ACC112 (cell line): Measurements from ENCODE around the gene MAP3K5.

Experiments used
- H2AFZ ChIP-seq: fragments of 200-600 bp; sonication (generic); one replicate; pipeline ENCODE4 v1.6.0; 2017; ENCODE audit warnings: antibody characterized with exemption, low read length; ENCODE audit not compliant: unreplicated experiment
- H3K27ac ChIP-seq: fragments of 200-600 bp; sonication (generic); 2 replicates; pipeline ENCODE4 v1.5.1; 2014; ENCODE audit warnings: low read depth, mild to moderate bottlenecking, antibody characterized with exemption, low read length, moderate library complexity
- H3K27me3 ChIP-seq: fragments of 200-600 bp; sonication (generic); 2 replicates; pipeline ENCODE4 v1.6.1; 2014; ENCODE audit warnings: mild to moderate bottlenecking, antibody characterized with exemption, low read length, moderate library complexity, mixed read lengths; ENCODE audit not compliant: insufficient read depth
- H3K36me3 ChIP-seq: fragments of 200-600 bp; sonication (generic); 2 replicates; pipeline ENCODE4 v1.6.1; 2016; ENCODE audit warnings: mild to moderate bottlenecking, antibody characterized with exemption, low read length, moderate library complexity, mixed read lengths; ENCODE audit not compliant: insufficient read depth
- H3K4me1 ChIP-seq: fragments of 200-600 bp; sonication (generic); one replicate; pipeline ENCODE4 v1.6.1; 2016; ENCODE audit warnings: low read length, mixed read lengths; ENCODE audit not compliant: insufficient read depth, unreplicated experiment, control insufficient read depth
- H3K4me3 ChIP-seq: fragments of 200-600 bp; sonication (generic); 2 replicates; pipeline ENCODE4 v1.5.1; 2014; ENCODE audit warnings: mild to moderate bottlenecking, low read depth, low read length
- H3K79me2 ChIP-seq: fragments of 200-600 bp; sonication (generic); one replicate; pipeline ENCODE4 v1.6.0; 2016; ENCODE audit warnings: low read length; ENCODE audit not compliant: control insufficient read depth, unreplicated experiment, insufficient read depth

MAP3K5 gene

DNA sequence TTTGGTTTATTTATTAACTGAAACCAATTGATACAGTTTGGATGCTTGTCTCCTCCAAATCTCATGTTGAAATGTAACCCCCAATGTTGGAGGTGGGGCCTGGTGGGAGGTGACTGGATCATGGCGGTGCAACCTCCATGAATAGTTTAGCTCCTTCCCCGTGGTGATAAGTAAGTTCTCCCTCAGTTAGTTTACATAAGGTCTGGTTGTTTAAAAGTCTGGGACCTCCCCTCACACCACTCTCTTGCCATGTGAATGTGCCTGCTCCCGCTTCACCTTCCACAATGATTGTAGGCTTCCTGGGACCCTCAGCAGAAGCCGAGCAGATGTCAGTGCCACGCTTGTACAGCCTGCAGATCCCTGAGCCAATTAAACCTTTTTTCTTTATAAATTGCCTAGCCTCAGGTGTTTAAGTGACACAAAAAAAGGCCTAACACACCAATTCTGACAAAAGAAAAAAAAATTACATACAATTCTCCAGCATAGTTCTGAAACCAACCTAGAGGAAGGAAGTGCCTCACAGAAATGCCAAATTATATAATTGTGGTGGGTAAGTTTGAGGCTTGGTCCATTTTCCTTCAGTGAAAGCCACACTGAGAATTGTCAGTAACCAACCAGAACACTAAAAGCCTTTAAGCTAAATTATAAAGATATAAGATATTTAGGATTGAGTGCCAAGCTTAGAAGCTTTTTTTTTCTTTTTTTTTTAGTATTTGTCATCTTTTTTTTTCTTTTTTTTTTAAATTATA, 257.1 kb downstream of the MAP3K5 start:
- H3K27me3 ChIP-seq: peaks cover 28% of the 10 kb centered on the region
- H3K36me3 ChIP-seq: no peaks in the 10 kb centered on the region
- H3K79me2 ChIP-seq: no peaks in the 10 kb centered on the region
- H2AFZ ChIP-seq: no peak overlapping the region
- no peaks in the 10 kb centered on the region for H3K4me1 ChIP-seq
- no peak overlapping the region for H3K27ac ChIP-seq
- H3K4me3 ChIP-seq: no peak overlapping the region

DNA sequence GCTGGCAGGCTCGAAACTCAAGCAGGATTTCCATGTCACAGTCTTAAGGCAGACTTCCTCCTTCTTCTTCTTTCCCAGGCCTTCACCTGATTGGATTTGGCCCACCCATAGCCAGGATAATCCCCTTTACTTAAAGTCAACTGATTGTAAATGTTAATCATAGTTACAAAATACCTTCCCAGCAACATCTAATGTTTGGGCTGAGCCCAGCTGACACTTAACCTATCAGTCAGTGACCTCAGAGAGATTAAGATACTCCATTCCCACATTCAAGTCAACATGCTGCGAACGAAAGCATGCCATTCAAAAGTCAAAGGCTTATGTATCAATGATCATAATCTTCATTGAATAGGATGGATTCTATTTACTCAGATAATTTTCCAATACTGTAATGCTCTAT, 258.0 kb downstream of the MAP3K5 start:
- Histone ChIP-seq H3K27me3 (peaks cover 28% of the 10 kb centered on the region), H3K4me3 (no peak overlapping the region), H3K36me3 (no peaks in the 10 kb centered on the region), H3K4me1 (no peaks in the 10 kb centered on the region), H3K27ac (no peak overlapping the region), H2AFZ (no peak overlapping the region), H3K79me2 (no peaks in the 10 kb centered on the region)

DNA sequence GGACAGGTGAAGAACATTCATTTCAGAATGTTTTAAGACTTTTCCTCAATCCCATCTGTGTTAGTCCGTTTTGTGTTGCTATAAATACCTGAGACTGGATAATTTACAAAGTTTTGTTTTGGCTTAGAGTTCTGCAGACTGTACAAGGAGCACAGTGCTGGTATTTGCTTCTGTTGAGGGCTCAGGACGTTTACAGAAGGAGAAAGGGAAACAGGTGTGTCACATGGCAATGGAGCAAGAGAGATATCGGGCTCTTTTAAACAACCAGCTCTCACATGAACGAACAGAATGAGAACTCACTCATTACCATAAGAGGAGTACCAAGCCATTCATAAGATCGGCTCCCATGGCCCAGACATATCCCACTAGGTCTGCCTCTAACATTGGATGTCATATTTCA, 258.8 kb downstream of the MAP3K5 start:
- no peaks in the 10 kb centered on the region for H3K79me2 ChIP-seq
- peaks cover 28% of the 10 kb centered on the region; the same call in 1 of the 2 replicates for H3K27me3 ChIP-seq
- H3K36me3 ChIP-seq: no peaks in the 10 kb centered on the region
- H3K27ac ChIP-seq: no peak overlapping the region
- no peak overlapping the region for H3K4me3 ChIP-seq
- no peaks in the 10 kb centered on the region for H3K4me1 ChIP-seq
- H2AFZ ChIP-seq: no peak overlapping the region

DNA sequence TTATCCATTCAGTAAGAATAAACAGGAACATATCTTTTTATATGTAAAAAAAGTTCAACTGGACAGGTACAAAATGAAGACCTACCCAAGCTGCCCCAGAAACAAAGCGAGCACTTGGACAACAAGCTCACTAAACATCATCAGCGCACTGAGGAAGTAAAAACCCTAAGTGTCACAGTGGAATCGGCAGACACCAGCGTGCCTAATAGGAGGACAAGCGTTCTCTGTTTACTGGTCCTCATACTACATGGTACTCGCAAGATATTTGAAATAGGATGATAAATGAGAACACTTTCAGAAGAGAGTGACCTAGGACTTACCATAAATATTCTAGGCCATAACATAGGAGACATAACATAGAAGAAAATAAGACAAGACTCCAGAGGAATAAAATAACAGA, 260.2 kb downstream of the MAP3K5 start:
- no peaks in the 10 kb centered on the region for H3K4me1 ChIP-seq
- H3K4me3 ChIP-seq: no peak overlapping the region
- peaks cover 28% of the 10 kb centered on the region; the same call in 1 of the 2 replicates for H3K27me3 ChIP-seq
- no peaks in the 10 kb centered on the region for H3K36me3 ChIP-seq
- H2AFZ ChIP-seq: no peak overlapping the region
- H3K27ac ChIP-seq: no peak overlapping the region
- no peaks in the 10 kb centered on the region for H3K79me2 ChIP-seq

DNA sequence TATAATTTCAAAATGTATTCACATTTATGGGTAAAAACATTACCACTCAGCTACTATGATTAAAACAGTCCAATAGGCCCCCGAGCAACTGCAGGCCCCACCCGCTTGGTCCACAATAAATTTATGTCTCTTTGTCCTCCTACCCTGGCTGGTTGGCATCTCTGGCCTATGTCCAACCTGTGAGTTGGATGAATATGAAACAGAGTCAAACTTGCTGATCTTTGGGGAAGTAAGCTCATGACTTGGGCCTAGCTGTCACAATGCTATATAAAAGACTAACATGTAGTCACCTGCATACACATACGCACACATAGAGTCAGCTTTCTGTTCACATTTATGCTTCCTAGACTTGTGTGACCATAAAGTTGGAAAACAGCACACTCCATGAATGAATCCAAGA, 262.6 kb downstream of the MAP3K5 start:
- Histone ChIP-seq H3K27me3 (peaks cover 33% of the 10 kb centered on the region; the same call in 1 of the 2 replicates), H3K27ac (no peak overlapping the region)

DNA sequence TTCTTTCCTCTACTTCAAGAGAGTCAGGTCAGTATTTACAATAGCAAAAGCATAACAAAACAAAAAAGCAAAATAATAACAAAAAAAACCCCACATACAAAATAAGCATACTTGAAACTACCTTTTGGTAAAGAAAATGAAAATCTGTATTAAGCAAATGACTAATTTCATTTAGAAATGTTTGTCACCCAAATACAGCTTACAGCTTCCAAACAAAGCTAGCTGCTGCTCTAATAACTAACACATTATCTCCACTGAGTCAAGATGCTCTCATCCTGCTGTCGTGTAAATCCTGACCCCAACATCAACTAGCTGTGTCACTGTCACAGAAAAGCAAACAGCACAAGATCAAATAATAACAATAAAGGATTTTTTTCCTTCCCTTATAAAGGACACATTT, 263.8 kb downstream of the MAP3K5 start:
- H3K27me3 ChIP-seq: peaks cover 31% of the 10 kb centered on the region
- no peak overlapping the region for H3K27ac ChIP-seq
- H3K79me2 ChIP-seq: no peaks in the 10 kb centered on the region
- no peaks in the 10 kb centered on the region for H3K4me1 ChIP-seq
- no peak overlapping the region for H3K4me3 ChIP-seq
- H2AFZ ChIP-seq: no peak overlapping the region
- H3K36me3 ChIP-seq: no peaks in the 10 kb centered on the region

More for the DNA sequence above, 262.6 kb downstream of the MAP3K5 start:
- H3K36me3 ChIP-seq: no peaks in the 10 kb centered on the region
- H2AFZ ChIP-seq: no peak overlapping the region
- H3K4me1 ChIP-seq: no peaks in the 10 kb centered on the region
- no peak overlapping the region for H3K4me3 ChIP-seq
- H3K79me2 ChIP-seq: no peaks in the 10 kb centered on the region

DNA sequence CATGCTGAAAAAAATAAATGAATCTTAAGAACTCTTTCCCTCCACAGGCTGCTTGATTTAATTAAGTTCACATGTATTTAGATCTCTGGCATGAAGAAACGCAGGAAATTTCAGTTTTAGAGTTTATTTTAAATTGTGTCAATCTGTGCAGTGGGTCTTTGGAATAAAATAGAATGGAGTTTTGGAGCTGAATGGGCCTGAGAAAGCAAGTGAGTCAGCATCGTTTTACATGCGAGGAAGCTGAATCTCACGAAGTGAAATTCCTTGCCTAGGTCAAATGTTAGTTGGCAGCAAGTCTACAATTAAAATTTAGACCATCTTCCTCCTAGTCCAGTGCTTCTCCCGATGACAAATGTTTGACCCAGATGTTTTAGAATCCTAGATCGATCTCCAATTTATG, 264.4 kb downstream of the MAP3K5 start:
- no peak overlapping the region for H3K4me3 ChIP-seq
- H3K27ac ChIP-seq: no peak overlapping the region
- H3K4me1 ChIP-seq: no peaks in the 10 kb centered on the region
- H3K27me3 ChIP-seq: peaks cover 31% of the 10 kb centered on the region
- no peaks in the 10 kb centered on the region for H3K79me2 ChIP-seq
- no peak overlapping the region for H2AFZ ChIP-seq
- H3K36me3 ChIP-seq: no peaks in the 10 kb centered on the region

DNA sequence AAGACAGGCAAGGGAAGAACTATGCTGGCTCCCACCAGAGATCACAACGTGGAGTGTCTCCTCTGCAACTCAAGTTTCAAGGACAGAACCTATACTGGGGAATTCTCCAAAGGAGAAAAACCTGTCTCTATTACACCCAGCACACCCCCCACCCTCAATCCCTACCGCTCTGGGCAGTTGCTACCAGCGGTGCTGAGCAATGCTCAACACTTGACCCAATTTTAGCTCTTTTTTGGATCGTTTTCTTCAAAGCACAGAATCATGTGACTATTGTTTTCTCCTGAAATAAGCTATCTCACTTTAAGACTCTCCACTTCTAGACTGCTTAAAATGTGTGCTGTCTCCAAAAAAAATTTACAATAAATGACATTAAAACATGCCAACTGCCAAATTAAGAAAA, 265.3 kb downstream of the MAP3K5 start:
- H3K27ac ChIP-seq: no peak overlapping the region
- H3K27me3 ChIP-seq: peaks cover 30% of the 10 kb centered on the region
- no peaks in the 10 kb centered on the region for H3K79me2 ChIP-seq
- H3K36me3 ChIP-seq: no peaks in the 10 kb centered on the region
- H2AFZ ChIP-seq: no peak overlapping the region
- H3K4me3 ChIP-seq: no peak overlapping the region
- H3K4me1 ChIP-seq: no peaks in the 10 kb centered on the region

DNA sequence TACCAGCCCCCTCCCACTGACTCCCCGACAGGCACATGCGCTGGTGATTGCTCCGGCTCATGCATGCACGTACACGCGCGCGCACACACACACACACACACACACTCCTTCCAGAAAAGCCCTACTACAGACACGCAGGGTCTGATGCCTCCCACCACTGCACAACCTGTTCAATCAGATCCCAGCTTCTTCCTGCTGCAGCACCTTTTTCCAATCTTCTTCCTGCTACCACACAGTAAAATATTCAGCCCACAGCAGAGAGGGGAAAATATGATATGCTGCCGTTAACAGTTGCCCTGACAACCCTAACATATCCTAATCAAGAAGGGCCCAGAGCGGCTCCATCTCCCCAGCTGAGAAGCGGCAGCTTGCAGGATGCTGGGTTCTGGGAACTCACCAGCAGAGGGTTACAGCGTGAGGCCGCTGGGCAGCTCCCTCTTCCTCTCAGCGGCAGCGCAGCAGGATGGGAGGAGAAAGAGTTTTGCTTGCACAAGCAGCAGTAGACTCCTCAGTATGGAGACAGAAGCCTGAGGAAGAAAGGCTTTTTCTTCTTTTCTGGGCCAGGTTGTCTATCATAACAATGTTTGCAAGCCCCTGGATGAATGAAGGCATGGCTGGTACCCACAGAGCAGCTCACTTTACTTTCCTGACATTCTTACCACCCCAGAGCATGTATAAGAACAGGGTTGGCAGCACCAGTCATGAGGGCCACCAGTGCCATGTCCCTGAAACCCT, 265.9 kb downstream of the MAP3K5 start:
- Histone ChIP-seq H3K27ac (no peak overlapping the region), H3K36me3 (no peaks in the 10 kb centered on the region), H2AFZ (no peak overlapping the region), H3K79me2 (no peaks in the 10 kb centered on the region), H3K4me1 (no peaks in the 10 kb centered on the region), H3K27me3 (peaks cover 33% of the 10 kb centered on the region), H3K4me3 (no peak overlapping the region)

DNA sequence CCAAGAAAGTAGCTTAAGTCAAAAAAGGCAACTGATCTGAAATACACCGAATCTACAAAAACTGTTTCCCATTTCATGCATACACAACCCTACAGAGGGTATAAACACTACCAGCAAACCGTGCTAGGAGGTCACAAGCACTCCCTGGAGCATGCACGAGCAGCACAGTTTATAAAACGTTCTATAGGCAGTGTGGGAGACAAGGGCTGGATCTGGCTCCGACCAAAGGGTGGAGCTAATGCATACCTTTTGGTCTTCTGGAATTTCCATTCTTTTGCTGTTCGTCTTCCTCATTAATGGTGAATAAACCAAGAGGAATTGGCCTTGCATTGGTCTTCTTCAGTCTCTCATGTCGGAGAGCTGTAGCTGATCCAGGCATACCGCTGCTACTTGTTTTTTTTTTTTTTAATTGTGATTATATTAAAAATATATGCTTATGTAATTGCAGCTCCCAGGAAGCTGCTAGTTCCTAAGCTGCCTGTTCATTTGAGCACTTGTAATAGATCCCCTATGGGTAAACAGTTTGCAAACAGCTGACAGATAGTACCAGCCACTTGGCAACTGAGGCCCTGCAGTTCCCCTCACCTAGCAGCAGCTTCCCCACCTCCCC, 266.6 kb downstream of the MAP3K5 start:
- Histone ChIP-seq H3K36me3 (no peaks in the 10 kb centered on the region), H3K27me3 (peaks cover 36% of the 10 kb centered on the region), H2AFZ (no peak overlapping the region), H3K4me3 (no peak overlapping the region), H3K27ac (no peak overlapping the region), H3K79me2 (no peaks in the 10 kb centered on the region), H3K4me1 (no peaks in the 10 kb centered on the region)
